Esophagus muscularis mucosa (tissue), 4 donors: ENCODE results near the gene CDKL4. TPM values are rescaled to one million over a fixed set of nuclear protein-coding genes. Genes with fewer than 3 reads are reported as not detected.

Experiments used
- DNase-seq: peaks from one replicate; pipeline ENCODE4 v3.0.0-alpha.2; 2017; ENCODE audit errors: extremely low spot score
- H3K27ac ChIP-seq, 4 donors: fragments of 200-600 bp; sonication (generic); replicated peaks in 1 of 4; 1 replicate in 3 of 4; 2 replicates in 1 of 4; pipeline ENCODE4 v1.5.1; 2016 to 2019; ENCODE audit warnings: mild to moderate bottlenecking in 1 of 4
- H3K27me3 ChIP-seq, 4 donors: fragments of 200-600 bp; sonication (generic); one replicate each; pipeline versions ENCODE4 v1.5.1 to v1.6.0; 2016 to 2019
- H3K36me3 ChIP-seq, 4 donors: fragments of 200-600 bp; sonication (generic); one replicate each; pipeline ENCODE4 v1.5.1; 2016 to 2019
- H3K4me1 ChIP-seq, 4 donors: fragments of 200-600 bp; sonication (generic); one replicate each; pipeline ENCODE4 v1.5.1; 2016 to 2019
- H3K4me3 ChIP-seq, 4 donors: fragments of 200-600 bp; sonication (generic); 1 replicate in 2 of 4; 2 replicates in 2 of 4; pipeline ENCODE4 v1.5.1; 2016 to 2019; ENCODE audit warnings: mild to moderate bottlenecking in 4 of 4, moderate library complexity in 1 of 4
- H3K9me3 ChIP-seq, 4 donors: fragments of 200-600 bp; sonication (generic); 1 replicate in 3 of 4; 2 replicates in 1 of 4; pipeline ENCODE4 v1.5.1; 2016 to 2019
- EP300 ChIP-seq: sonication (generic); formaldehyde crosslinking; IDR thresholded peaks from one replicate; pipeline ENCODE4 v1.6.1; 2017; ENCODE audit warnings: antibody characterized with exemption
- POLR2A ChIP-seq: fragments of 450-650 bp; IDR thresholded peaks from one replicate; pipeline ENCODE4 v1.6.1; 2017; ENCODE audit warnings: antibody characterized with exemption, moderate library complexity, mild to moderate bottlenecking, low read depth
- POLR2AphosphoS5 ChIP-seq, 2 donors: sonication (generic); formaldehyde crosslinking; IDR thresholded peaks; one replicate each; pipeline ENCODE4 v1.6.1; 2017; ENCODE audit warnings: antibody characterized with exemption in 2 of 2
- WGBS: methylation state at CpG from one replicate; pipeline ENCODE4 v1.1.5; 2018; 5-methylcytosine and 5-hydroxymethylcytosine counted together
- intact Hi-C: fragments of 100-400 bp; cut with DNase I; formaldehyde crosslinking; loops from one replicate; pipeline ENCODE4 v1.15.1; 2023
- small RNA-seq, 3 donors: library from RNA; depleted of rRNA; stranded (forward); fragments of <200 nt; gene quantifications; one replicate each; pipeline ENCODE3, GENCODE V24; 2016
- total RNA-seq, 4 donors: library from RNA; depleted of rRNA; stranded (reverse); fragments of >200 nt; gene quantifications; one replicate each; pipeline versions ENCODE4 v1.1.0 to v1.2.1, GENCODE V29; 2016
- TF ChIP-seq, protein P1 (sequence below), 3 experiments: fragments of 200-600 bp in 2 of 3; fragments of 450-650 bp in 1 of 3; sonication (generic) in 2 of 3; IDR thresholded peaks; one replicate each; pipeline ENCODE4 v1.5.1; 2017 to 2019; ENCODE audit warnings: antibody characterized with exemption in 3 of 3, mild to moderate bottlenecking in 2 of 3, moderate library complexity in 1 of 3

Gene CDKL4
- total RNA-seq, 4 donors from 2014 or later = 0.40 to 3.7 (median 1.1) TPM

DNA sequence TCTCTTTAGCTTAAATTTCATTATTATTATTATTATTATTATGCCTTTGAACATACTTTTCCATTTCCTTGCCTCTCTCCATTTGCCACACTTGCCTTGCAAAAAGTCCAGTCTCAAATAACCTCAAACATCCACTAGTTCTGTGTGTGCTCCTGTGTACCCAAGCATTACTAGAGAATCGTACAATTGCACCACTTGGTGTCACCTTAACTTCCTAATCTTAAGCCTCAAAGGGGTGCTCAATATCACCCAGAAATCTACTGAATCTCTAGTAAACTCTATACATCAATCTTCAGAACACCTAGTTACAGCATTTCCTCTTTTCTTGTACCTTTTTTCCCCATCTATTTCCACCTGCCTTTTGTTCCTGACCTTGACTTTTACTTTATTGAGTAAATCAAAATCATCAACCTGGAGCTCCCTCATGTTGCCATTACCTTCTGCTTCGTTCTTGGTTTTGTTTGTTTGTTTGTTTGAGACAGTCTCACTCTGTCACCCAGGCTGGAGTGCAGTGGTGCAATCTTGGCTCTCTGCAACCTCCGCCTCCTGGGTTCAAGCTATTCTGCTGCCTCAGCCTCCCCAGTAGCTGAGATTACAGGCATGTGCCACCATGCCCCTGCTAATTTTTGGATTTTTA is 110.4 kb downstream of the CDKL4 start:
- Histone ChIP-seq H3K4me1 (peaks cover 0 to 7% (median 1%) of the 10 kb centered on the region in 4 donors), H3K36me3 (no peaks in the 10 kb centered on the region), H3K27me3 (no peaks in the 10 kb centered on the region), H3K9me3 (no peaks in the 10 kb centered on the region), H3K27ac (no peak overlapping the region), H3K4me3 (no peak overlapping the region)
- 85% methylated on average over 3 of the region's 3 CpGs for WGBS
- no peak for DNase-seq
- no peak for TF ChIP-seq EP300
- no peak for TF ChIP-seq POLR2AphosphoS5 (IDR thresholded peaks at IDR 0.05)
- TF ChIP-seq POLR2A = no peak
- TF ChIP-seq, protein P1, sequence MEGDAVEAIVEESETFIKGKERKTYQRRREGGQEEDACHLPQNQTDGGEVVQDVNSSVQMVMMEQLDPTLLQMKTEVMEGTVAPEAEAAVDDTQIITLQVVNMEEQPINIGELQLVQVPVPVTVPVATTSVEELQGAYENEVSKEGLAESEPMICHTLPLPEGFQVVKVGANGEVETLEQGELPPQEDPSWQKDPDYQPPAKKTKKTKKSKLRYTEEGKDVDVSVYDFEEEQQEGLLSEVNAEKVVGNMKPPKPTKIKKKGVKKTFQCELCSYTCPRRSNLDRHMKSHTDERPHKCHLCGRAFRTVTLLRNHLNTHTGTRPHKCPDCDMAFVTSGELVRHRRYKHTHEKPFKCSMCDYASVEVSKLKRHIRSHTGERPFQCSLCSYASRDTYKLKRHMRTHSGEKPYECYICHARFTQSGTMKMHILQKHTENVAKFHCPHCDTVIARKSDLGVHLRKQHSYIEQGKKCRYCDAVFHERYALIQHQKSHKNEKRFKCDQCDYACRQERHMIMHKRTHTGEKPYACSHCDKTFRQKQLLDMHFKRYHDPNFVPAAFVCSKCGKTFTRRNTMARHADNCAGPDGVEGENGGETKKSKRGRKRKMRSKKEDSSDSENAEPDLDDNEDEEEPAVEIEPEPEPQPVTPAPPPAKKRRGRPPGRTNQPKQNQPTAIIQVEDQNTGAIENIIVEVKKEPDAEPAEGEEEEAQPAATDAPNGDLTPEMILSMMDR (IDR thresholded peaks at IDR 0.05) = no peak
- intact Hi-C loops = no loop called here

DNA sequence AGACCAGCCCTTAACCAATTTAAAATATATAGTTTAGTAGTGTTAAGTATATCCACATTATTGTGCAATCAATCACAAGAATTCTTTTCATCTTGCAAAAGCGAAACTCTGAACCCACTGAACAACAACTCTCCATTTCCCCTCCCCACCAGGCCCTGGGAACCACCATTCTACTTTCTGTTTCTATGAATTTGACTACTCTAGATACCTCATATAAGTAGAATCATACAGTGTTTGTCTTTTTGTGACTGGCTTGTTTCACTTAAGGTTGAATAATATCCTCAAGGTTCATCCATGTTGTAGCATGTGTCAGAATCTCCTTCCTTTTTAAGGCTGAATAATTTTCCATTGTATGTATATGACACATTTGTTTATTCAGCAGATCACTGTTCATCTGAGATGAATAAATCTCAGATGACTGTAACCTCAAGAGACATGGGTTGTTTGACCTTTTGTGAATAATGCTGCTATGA is 114.8 kb downstream of the CDKL4 start:
- no peak for DNase-seq
- intact Hi-C loops = loop anchor here (10.0 kb wide), 1 partner anchor 524 kb away; the partner anchor contains the start of gene HNRNPLL
- Histone ChIP-seq H3K27ac (peak overlapping the region in 1 of 4 donors; percentile 9), H3K9me3 (no peaks in the 10 kb centered on the region), H3K4me3 (no peak overlapping the region), H3K27me3 (no peaks in the 10 kb centered on the region), H3K4me1 (peaks cover 7 to 33% (median 29%) of the 10 kb centered on the region in 4 donors), H3K36me3 (no peaks in the 10 kb centered on the region)
- WGBS = 74% methylated on average over 1 of the region's 1 CpG
- no peak for TF ChIP-seq EP300
- TF ChIP-seq POLR2AphosphoS5 (IDR thresholded peaks at IDR 0.05) = no peak
- no peak for TF ChIP-seq POLR2A
- TF ChIP-seq, protein P1 (IDR thresholded peaks at IDR 0.05) = no peak

DNA sequence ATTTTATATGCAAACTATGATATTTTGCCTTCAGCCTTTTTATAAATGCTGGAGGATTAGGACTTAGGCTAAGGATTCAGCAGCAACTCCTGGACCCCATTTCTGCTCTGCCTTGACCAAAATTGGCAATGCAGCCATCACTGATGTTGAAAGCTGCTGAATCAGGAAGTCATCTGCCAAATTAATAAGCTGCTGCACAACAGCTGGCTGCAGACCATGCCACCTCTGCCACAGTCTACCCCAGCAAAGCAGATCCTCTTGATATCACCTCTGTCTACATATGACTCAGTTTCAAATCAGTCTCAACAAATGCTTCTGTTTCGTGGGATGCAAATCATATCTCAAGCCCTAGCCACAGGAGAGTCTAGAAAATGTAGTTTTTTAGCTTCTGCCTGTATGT is 115.8 kb downstream of the CDKL4 start:
- Histone ChIP-seq H3K27ac (peak overlapping the region; percentile 9 to 72 (median 48)), H3K36me3 (no peaks in the 10 kb centered on the region), H3K4me3 (no peak overlapping the region), H3K27me3 (no peaks in the 10 kb centered on the region), H3K9me3 (no peaks in the 10 kb centered on the region), H3K4me1 (peaks cover 14 to 42% (median 39%) of the 10 kb centered on the region in 4 donors)
- TF ChIP-seq, protein P1 (IDR thresholded peaks at IDR 0.05) = no peak
- no peak for TF ChIP-seq POLR2A
- intact Hi-C loops = loop anchor here (10.0 kb wide), 1 partner anchor 523 kb away; the partner anchor contains the start of gene HNRNPLL
- DNase-seq = no peak
- 52% methylated on average over 1 of the region's 1 CpG for WGBS

Small RNA genes within 50 kb of the gene (small RNA-seq; reads per million reads assigned to genes)
- 0 reads per million in 3 donors for gene RF00019
- 0 reads per million in 3 donors for gene RF00272

Other genes with a start within 250 kb of the CDKL4 start
- gene SOS1, start 122.9 kb downstream of the CDKL4 start, total RNA-seq = 10 to 100 TPM; 33.3 to 48.6 (median 35.7) TPM
- 10 to 100 TPM; 39.6 to 72.5 (median 53.8) TPM for gene MAP4K3, start 193.3 kb upstream of the CDKL4 start, total RNA-seq